A673 (cell line): ENCODE results near the gene NEAT1. TPM values are rescaled to one million over a fixed set of nuclear protein-coding genes. Genes with fewer than 3 reads are reported as not detected.

Experiments
- BruUV-seq: library from RNA; stranded (reverse); fragments of 400-500 nt; replicated peaks from 2 replicates; lab custom pipeline; 2021; lab: Mats Ljungman, UMichigan
- CTCF ChIA-PET: fragments of 300-600 bp; sonication (Branson Sonifier 250); formaldehyde crosslinking; loops from one replicate; lab custom pipeline; 2022; ENCODE audit warnings: antibody characterized with exemption; lab: Charles Lee
- POLR2A ChIA-PET: fragments of 300-600 bp; sonication (Branson Sonifier 250); formaldehyde crosslinking; loops from one replicate; lab custom pipeline; 2022; ENCODE audit warnings: antibody characterized with exemption; ENCODE audit not compliant: low non-redundant PET; lab: Charles Lee
- DNase-seq: peaks from one replicate; pipeline ENCODE4 v3.0.0-alpha.2; 2015; ENCODE audit warnings: low spot score
- H3K27ac ChIP-seq: fragments of 200-600 bp; sonication (generic); 2 replicates; pipeline ENCODE4 v1.5.1; 2016; ENCODE audit warnings: mixed run types, low read depth, mild to moderate bottlenecking, mixed read lengths, antibody characterized with exemption, low read length; ENCODE audit not compliant: poor library complexity, severe bottlenecking
- H3K27me3 ChIP-seq: fragments of 200-600 bp; sonication (generic); replicated peaks from 2 replicates; pipeline ENCODE4 v1.6.1; 2017; ENCODE audit warnings: mixed run types, low read depth, mild to moderate bottlenecking, mixed read lengths, antibody characterized with exemption, low read length; ENCODE audit not compliant: insufficient read depth, poor library complexity
- H3K36me3 ChIP-seq: fragments of 200-600 bp; sonication (generic); 2 replicates; pipeline ENCODE4 v1.6.1; 2016; ENCODE audit warnings: mixed run types, mild to moderate bottlenecking, mixed read lengths, antibody characterized with exemption, low read length; ENCODE audit not compliant: insufficient read depth, poor library complexity, severe bottlenecking
- H3K4me1 ChIP-seq: fragments of 200-600 bp; sonication (generic); 2 replicates; pipeline ENCODE4 v1.6.1; 2017; ENCODE audit warnings: mixed run types, mild to moderate bottlenecking, mixed read lengths, antibody characterized with exemption, low read length; ENCODE audit not compliant: insufficient read depth, poor library complexity, severe bottlenecking
- H3K4me3 ChIP-seq: fragments of 200-600 bp; sonication (generic); 2 replicates; pipeline ENCODE4 v1.5.1; 2016; ENCODE audit warnings: low read depth, mixed run types, mild to moderate bottlenecking, mixed read lengths, low read length; ENCODE audit not compliant: poor library complexity, severe bottlenecking
- H3K9me3 ChIP-seq: fragments of 200-600 bp; sonication (generic); 2 replicates; pipeline ENCODE4 v1.6.1; 2016; ENCODE audit warnings: mixed run types, low read depth, mild to moderate bottlenecking, mixed read lengths, antibody characterized with exemption, low read length; ENCODE audit not compliant: poor library complexity, severe bottlenecking
- EZH2 ChIP-seq: fragments of 200-600 bp; sonication (generic); IDR thresholded peaks from 2 replicates; pipeline ENCODE4 v1.6.1; 2017; ENCODE audit warnings: borderline replicate concordance, low read depth, mild to moderate bottlenecking, mixed read lengths, antibody characterized with exemption, low read length; ENCODE audit not compliant: poor library complexity, severe bottlenecking
- intact Hi-C: fragments of 100-400 bp; cut with micrococcal nuclease; formaldehyde crosslinking; loops from one replicate; pipeline ENCODE4 v1.10.0; 2022; ENCODE audit not compliant: unreplicated experiment
- total RNA-seq: library from RNA; stranded (reverse); gene quantifications from 2 replicates; pipeline ENCODE4 v1.2.3, GENCODE V29; 2021
- TF ChIP-seq, protein P1 (sequence below): fragments of 300-800, 200-600 bp; sonication (generic); conservative IDR thresholded peaks from 2 replicates; pipeline ENCODE4 v1.5.1; 2017; ENCODE audit warnings: low read depth, mild to moderate bottlenecking, antibody characterized with exemption, low read length, moderate library complexity, mixed read lengths

NEAT1 gene
- total RNA-seq, 1 experiment from 2014 or later, result 196 TPM

DNA sequence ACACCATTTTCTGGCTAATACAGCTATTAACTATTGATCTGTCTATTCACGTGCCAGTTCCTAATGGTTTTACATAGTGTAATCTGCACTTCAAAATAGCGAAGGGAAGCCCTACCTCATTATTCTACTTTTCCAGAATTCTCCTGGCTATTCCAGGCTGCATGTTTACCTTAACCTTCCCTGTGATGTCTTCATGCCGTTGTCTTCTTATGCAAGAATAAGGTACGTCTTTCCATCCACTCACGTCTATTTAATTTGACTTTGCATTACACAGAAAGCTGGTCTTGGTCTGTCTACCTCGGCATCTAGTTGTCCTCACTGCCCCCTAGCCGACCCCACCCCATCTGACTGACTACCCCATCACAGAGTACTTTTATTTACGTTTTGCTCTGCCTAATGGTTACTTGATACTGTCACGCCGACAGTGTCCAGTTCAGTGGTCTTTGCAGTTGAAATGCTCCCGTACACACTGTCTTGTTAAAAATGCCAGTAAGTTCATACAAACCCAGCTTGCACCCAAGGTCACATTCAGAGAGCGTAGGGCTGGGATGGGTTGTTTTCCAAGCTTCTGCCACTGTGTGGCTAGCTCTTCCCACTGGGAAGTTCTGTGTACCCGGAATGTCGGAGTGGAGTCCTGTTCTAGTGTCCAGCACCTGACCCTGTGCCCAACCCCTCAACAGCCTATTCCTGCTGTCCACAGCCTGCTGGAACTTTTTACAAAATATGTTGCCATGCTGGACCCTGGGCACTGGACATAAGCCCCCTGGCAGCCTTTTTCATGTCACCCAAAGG is 15.0 kb downstream of the NEAT1 start:
- no TSS peak for BruUV-seq
- DNase-seq, result no peak
- Histone ChIP-seq H3K36me3 (peaks cover 52% of the 10 kb centered on the region), H3K27me3 (no peaks in the 10 kb centered on the region), H3K9me3 (no peaks in the 10 kb centered on the region), H3K27ac (no peak overlapping the region), H3K4me3 (no peak overlapping the region), H3K4me1 (no peaks in the 10 kb centered on the region)
- TF ChIP-seq, protein P1, sequence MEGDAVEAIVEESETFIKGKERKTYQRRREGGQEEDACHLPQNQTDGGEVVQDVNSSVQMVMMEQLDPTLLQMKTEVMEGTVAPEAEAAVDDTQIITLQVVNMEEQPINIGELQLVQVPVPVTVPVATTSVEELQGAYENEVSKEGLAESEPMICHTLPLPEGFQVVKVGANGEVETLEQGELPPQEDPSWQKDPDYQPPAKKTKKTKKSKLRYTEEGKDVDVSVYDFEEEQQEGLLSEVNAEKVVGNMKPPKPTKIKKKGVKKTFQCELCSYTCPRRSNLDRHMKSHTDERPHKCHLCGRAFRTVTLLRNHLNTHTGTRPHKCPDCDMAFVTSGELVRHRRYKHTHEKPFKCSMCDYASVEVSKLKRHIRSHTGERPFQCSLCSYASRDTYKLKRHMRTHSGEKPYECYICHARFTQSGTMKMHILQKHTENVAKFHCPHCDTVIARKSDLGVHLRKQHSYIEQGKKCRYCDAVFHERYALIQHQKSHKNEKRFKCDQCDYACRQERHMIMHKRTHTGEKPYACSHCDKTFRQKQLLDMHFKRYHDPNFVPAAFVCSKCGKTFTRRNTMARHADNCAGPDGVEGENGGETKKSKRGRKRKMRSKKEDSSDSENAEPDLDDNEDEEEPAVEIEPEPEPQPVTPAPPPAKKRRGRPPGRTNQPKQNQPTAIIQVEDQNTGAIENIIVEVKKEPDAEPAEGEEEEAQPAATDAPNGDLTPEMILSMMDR, result no peak
- no peak for TF ChIP-seq EZH2
- ChIA-PET CTCF (no interaction called here), POLR2A (no interaction called here)
- intact Hi-C loops, result no loop called here

GRCh38 chr11:65438257-65439151 is 15.9 kb downstream of the NEAT1 start:
- ChIA-PET CTCF (no interaction called here), POLR2A (no interaction called here)
- Histone ChIP-seq H3K9me3 (no peaks in the 10 kb centered on the region), H3K27me3 (no peaks in the 10 kb centered on the region), H3K27ac (no peak overlapping the region), H3K36me3 (peaks cover 48% of the 10 kb centered on the region), H3K4me3 (no peak overlapping the region), H3K4me1 (no peaks in the 10 kb centered on the region)
- DNase-seq, result no peak
- BruUV-seq, result no TSS peak
- TF ChIP-seq EZH2, result no peak
- TF ChIP-seq, protein P1, result no peak
- intact Hi-C loops, result no loop called here

GRCh38 chr11:65439331-65440181 is 17.0 kb downstream of the NEAT1 start:
- TF ChIP-seq, protein P1, result no peak
- no peak for TF ChIP-seq EZH2
- DNase-seq, result no peak
- intact Hi-C loops, result no loop called here
- POLR2A ChIA-PET, result no interaction called here
- CTCF ChIA-PET, result no interaction called here
- Histone ChIP-seq H3K36me3 (peaks cover 40% of the 10 kb centered on the region), H3K9me3 (no peaks in the 10 kb centered on the region), H3K4me1 (no peaks in the 10 kb centered on the region), H3K27ac (no peak overlapping the region), H3K4me3 (no peak overlapping the region), H3K27me3 (no peaks in the 10 kb centered on the region)
- no TSS peak for BruUV-seq
